Colonic mucosa (tissue), 4 donors: ENCODE data around the gene SEC22A. TPM values are rescaled to one million over a fixed set of nuclear protein-coding genes. Genes with fewer than 3 reads are reported as not detected.
"Not testable (repeated sequence)": the region's sequence is repeated elsewhere in the genome, so short reads cannot be mapped to it uniquely, and the experiment has no call there.

Source experiments
- DNase-seq: peaks from one replicate; pipeline ENCODE4 v3.0.0-alpha.2; 2020
- H3K27ac ChIP-seq: fragments of 200-600 bp; one replicate; pipeline ENCODE4 v1.8.0; 2021
- H3K27me3 ChIP-seq: fragments of 200-600 bp; one replicate; pipeline ENCODE4 v1.8.0; 2021
- H3K36me3 ChIP-seq: fragments of 200-600 bp; one replicate; pipeline ENCODE4 v1.8.0; 2021
- H3K4me1 ChIP-seq: fragments of 200-600 bp; one replicate; pipeline ENCODE4 v1.8.0; 2021; ENCODE audit warnings: mild to moderate bottlenecking
- H3K4me3 ChIP-seq: fragments of 200-600 bp; one replicate; pipeline ENCODE4 v1.8.0; 2021
- H3K9ac ChIP-seq, 2 donors: one replicate each; pipeline ENCODE4 v1.7.0; 2013; ENCODE audit warnings: control low read depth in 2 of 2, low read depth in 2 of 2, low read length in 2 of 2
- H3K9me3 ChIP-seq: fragments of 200-600 bp; one replicate; pipeline ENCODE4 v1.8.0; 2021
- intact Hi-C: fragments of 100-400 bp; cut with DNase I; formaldehyde crosslinking; loops from one replicate; pipeline ENCODE4 v1.14.1; 2022
- total RNA-seq, 2 donors: library from RNA; stranded (reverse); fragmentation: NEBNext Ultra II Directional in 1 of 2; extraction: Animal tissue kit (Norgen Biotek cat#: 25700) in 1 of 2; gene quantifications; one replicate each; pipeline ENCODE4 v1.2.1, GENCODE V29; 2021
- TF ChIP-seq, protein P1 (sequence below): fragments of 200-600 bp; IDR thresholded peaks from one replicate; pipeline ENCODE4 v1.8.0; 2022; ENCODE audit warnings: antibody characterized with exemption, mild to moderate bottlenecking
- donor health status: healthy.
- donor health status: DM: no; HTN: no; CAD: no.
- donor health status: DM: no; HTN: no; CAD: no.

SEC22A gene
- total RNA-seq, 2 donors from 2014 or later: 15.6 to 18.7 TPM

DNA sequence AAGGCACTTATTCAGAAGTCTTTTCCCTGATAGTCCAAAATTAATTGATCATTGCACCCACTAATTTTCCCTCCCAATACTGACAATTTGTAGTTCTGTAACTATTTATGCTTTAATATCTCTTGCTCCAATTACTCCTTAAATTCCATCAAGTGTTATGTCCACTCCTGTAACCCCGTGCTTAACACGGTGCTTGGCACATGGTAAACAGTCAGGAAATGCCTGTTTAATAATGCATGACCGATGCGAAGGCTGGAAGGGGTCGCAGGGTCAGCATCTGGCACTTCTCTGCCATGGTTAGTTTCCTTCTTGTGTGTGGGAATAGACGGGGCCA is 553 bp upstream of the SEC22A start:
- no peaks in the 10 kb centered on the region for H3K27me3 ChIP-seq
- intact Hi-C loops: no loop called here

DNA sequence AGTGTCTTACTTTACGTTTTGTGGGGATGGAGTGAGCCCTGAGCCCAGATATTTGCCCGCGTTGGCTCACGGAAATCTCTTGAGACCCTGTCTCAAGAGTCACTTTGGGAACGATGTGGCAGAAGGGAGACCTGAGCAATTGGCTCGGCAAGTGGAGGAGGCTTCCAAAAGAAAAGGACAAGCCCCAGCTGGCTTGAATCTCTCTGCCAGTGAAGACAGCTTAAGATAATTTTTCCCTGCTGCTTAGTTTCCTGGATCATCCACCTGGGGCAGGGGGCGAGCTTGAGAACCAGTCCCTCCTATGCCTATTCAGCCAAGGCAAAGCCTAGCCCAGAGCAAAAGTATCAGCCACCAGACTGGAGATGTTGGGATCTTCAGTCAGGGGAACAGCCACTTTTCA is 708 bp downstream of the SEC22A start:
- TF ChIP-seq, protein P1, sequence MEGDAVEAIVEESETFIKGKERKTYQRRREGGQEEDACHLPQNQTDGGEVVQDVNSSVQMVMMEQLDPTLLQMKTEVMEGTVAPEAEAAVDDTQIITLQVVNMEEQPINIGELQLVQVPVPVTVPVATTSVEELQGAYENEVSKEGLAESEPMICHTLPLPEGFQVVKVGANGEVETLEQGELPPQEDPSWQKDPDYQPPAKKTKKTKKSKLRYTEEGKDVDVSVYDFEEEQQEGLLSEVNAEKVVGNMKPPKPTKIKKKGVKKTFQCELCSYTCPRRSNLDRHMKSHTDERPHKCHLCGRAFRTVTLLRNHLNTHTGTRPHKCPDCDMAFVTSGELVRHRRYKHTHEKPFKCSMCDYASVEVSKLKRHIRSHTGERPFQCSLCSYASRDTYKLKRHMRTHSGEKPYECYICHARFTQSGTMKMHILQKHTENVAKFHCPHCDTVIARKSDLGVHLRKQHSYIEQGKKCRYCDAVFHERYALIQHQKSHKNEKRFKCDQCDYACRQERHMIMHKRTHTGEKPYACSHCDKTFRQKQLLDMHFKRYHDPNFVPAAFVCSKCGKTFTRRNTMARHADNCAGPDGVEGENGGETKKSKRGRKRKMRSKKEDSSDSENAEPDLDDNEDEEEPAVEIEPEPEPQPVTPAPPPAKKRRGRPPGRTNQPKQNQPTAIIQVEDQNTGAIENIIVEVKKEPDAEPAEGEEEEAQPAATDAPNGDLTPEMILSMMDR: no peak
- Histone ChIP-seq H3K36me3 (no peaks in the 10 kb centered on the region), H3K4me3 (peak overlapping the region; percentile 71), H3K4me1 (no peaks in the 10 kb centered on the region), H3K9me3 (no peaks in the 10 kb centered on the region), H3K27ac (peak overlapping the region; percentile 68), H3K9ac (peak overlapping the region; percentile 93 to 95), H3K27me3 (no peaks in the 10 kb centered on the region)
- intact Hi-C loops: no loop called here
- no peak for DNase-seq

More for the DNA sequence above, 553 bp upstream of the SEC22A start:
- TF ChIP-seq, protein P1: no peak
- peak overlapping the region; percentile 68 for H3K27ac ChIP-seq
- H3K4me3 ChIP-seq: peak overlapping the region; percentile 71
- no peak for DNase-seq
- no peaks in the 10 kb centered on the region for H3K9me3 ChIP-seq
- no peaks in the 10 kb centered on the region for H3K4me1 ChIP-seq
- H3K36me3 ChIP-seq: no peaks in the 10 kb centered on the region
- H3K9ac ChIP-seq: peak overlapping the region; percentile 87 to 93

DNA sequence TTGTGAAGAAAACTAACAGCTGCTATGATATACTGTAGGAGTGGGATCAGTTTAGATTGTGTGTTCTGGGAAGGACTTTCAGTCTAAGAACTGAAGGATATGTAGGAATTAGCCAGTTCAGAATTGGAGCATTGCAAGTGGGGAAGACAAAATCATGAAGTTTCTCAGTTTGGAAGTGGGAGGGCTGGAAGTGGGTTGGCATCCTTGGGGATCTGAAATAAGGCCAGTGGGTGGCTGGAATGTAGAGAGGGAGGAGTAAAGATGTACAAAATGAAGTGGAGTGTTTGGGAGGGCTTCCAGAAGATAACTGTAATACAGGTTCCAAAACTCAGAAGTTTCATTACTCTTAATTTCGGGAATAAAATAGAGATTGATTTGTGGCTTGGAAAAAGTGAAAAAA is 17.2 kb downstream of the SEC22A start:
- Histone ChIP-seq H3K9me3 (no peaks in the 10 kb centered on the region), H3K36me3 (no peaks in the 10 kb centered on the region), H3K27ac (no peak overlapping the region), H3K27me3 (no peaks in the 10 kb centered on the region), H3K9ac (no peak overlapping the region), H3K4me3 (no peak overlapping the region), H3K4me1 (no peaks in the 10 kb centered on the region)
- TF ChIP-seq, protein P1: no peak
- intact Hi-C loops: no loop called here
- no peak for DNase-seq

DNA sequence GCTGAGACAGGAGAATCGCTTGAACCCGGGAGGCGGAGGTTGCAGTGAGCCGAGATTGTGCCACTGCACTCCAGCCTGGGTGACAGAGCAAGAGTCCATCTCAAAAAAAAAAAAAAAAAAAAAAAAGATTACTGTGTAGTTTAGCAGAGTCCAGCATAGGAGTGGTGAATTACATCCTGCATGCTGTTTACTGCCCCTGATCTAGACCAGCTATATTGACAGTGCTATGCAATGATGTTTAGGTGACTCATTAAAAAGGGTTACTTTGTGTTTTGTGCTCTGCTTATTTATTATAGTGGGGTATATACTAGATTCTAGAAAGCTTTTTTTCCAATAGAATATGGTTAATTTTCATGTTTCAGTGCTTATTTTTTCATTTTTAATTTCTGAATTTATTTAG is 19.6 kb downstream of the SEC22A start:
- H3K4me3 ChIP-seq, intact Hi-C loops, H3K27me3 ChIP-seq, DNase-seq, H3K4me1 ChIP-seq, H3K9me3 ChIP-seq, H3K36me3 ChIP-seq, H3K27ac ChIP-seq, H3K9ac ChIP-seq: not testable (repeated sequence)

DNA sequence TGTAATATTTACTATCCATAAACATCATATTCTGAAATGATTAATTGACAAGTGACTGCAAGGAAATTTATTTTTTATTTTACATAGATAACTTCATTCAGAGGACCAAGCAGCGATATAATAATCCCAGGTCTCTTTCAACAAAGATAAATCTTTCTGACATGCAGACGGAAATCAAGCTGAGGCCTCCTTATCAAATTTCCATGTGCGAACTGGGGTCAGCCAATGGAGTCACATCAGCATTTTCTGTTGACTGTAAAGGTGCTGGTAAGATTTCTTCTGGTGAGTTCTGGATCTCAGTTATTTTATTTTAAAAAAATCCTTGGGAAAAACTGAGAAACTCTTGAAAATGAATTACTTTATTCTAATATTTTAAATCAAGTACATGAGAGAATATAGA is 23.3 kb downstream of the SEC22A start:
- Histone ChIP-seq H3K4me3 (no peak overlapping the region), H3K36me3 (no peaks in the 10 kb centered on the region), H3K9me3 (no peaks in the 10 kb centered on the region), H3K4me1 (no peaks in the 10 kb centered on the region), H3K27ac (no peak overlapping the region), H3K9ac (no peak overlapping the region), H3K27me3 (no peaks in the 10 kb centered on the region)
- no peak for DNase-seq
- intact Hi-C loops: no loop called here
- TF ChIP-seq, protein P1: no peak

DNA sequence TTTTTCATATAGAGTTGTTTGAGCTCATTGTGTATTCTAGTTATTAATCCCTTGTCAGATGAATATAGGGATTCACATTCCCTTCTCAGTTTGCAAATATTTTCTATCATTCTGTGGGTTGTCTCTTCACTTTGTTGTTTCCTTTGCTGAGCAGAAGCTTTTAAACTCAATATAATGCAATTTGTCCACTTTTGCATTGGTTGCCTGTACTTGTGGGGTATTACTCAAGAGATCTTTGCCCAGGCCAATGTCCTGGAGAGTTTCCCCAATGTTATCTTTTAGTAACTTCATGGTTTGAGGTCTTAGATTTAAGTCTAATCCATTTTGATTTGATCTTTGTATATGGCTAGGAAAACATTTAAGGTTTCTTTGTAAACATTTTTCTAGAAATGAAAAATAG is 24.8 kb downstream of the SEC22A start:
- no peaks in the 10 kb centered on the region for H3K9me3 ChIP-seq
- H3K27ac ChIP-seq: no peak overlapping the region
- no peaks in the 10 kb centered on the region for H3K36me3 ChIP-seq
- TF ChIP-seq, protein P1: no peak
- H3K4me1 ChIP-seq: no peaks in the 10 kb centered on the region
- H3K9ac ChIP-seq: no peak overlapping the region
- no peak for DNase-seq
- no peaks in the 10 kb centered on the region for H3K27me3 ChIP-seq
- intact Hi-C loops: no loop called here
- H3K4me3 ChIP-seq: no peak overlapping the region
